Thyroid gland (tissue), 4 donors: ENCODE data around the gene ZC3H6. TPM values are rescaled to one million over a fixed set of nuclear protein-coding genes. Genes with fewer than 3 reads are reported as not detected.

ENCODE experiments used
- DNase-seq, 2 donors: peaks; one replicate each; pipeline ENCODE4 v3.0.0-alpha.2; 2019
- H3K27ac ChIP-seq, 3 donors: fragments of 200-600 bp; sonication (generic); 1 replicate in 2 of 3; 2 replicates in 1 of 3; pipeline ENCODE4 v1.5.1; 2016 to 2019; ENCODE audit warnings: mild to moderate bottlenecking in 1 of 3, moderate library complexity in 1 of 3
- H3K27me3 ChIP-seq: fragments of 200-600 bp; sonication (generic); one replicate; pipeline ENCODE4 v1.5.1; 2019
- H3K36me3 ChIP-seq, 2 donors: fragments of 200-600 bp; sonication (generic); one replicate each; pipeline ENCODE4 v1.5.1; 2016 to 2019
- H3K4me1 ChIP-seq, 2 donors: fragments of 200-600 bp; sonication (generic); one replicate each; pipeline ENCODE4 v1.5.1; 2017 to 2019
- H3K4me3 ChIP-seq, 3 donors: fragments of 200-600 bp; sonication (generic); replicated peaks in 1 of 3; 1 replicate in 2 of 3; 2 replicates in 1 of 3; pipeline ENCODE4 v1.5.1; 2016; ENCODE audit warnings: mild to moderate bottlenecking in 1 of 3
- H3K9me3 ChIP-seq: fragments of 200-600 bp; sonication (generic); one replicate; pipeline ENCODE4 v1.5.1; 2017
- POLR2A ChIP-seq, 2 donors: fragments of 450-650 bp; IDR thresholded peaks; one replicate each; pipeline ENCODE4 v1.6.1; 2017; ENCODE audit warnings: antibody characterized with exemption in 2 of 2, mild to moderate bottlenecking in 2 of 2, moderate library complexity in 1 of 2
- WGBS, 2 donors: methylation state at CpG; one replicate each; pipeline ENCODE4 v1.1.5; 2017; 5-methylcytosine and 5-hydroxymethylcytosine counted together
- intact Hi-C: fragments of 100-400 bp; cut with DNase I; formaldehyde crosslinking; loops from one replicate; pipeline ENCODE4 v1.15.1; 2023
- total RNA-seq, 4 donors: library from RNA; depleted of rRNA; stranded (reverse); fragments of >200 nt; gene quantifications; one replicate each; pipeline ENCODE4 v1.2.3, GENCODE V29; 2016
- TF ChIP-seq, protein P1 (sequence below), 6 experiments: fragments of 200-600 bp in 3 of 6; fragments of 450-650 bp in 3 of 6; sonication (generic) in 3 of 6; IDR thresholded peaks; one replicate each; pipeline ENCODE4 v1.5.1; 2016 to 2019; ENCODE audit warnings: antibody characterized with exemption in 6 of 6, mild to moderate bottlenecking in 2 of 6, inconsistent platforms in 1 of 6, moderate library complexity in 1 of 6

ZC3H6 gene
- total RNA-seq, 4 donors from 2014 or later, result 17.4 to 20.1 (median 19.0) TPM

DNA sequence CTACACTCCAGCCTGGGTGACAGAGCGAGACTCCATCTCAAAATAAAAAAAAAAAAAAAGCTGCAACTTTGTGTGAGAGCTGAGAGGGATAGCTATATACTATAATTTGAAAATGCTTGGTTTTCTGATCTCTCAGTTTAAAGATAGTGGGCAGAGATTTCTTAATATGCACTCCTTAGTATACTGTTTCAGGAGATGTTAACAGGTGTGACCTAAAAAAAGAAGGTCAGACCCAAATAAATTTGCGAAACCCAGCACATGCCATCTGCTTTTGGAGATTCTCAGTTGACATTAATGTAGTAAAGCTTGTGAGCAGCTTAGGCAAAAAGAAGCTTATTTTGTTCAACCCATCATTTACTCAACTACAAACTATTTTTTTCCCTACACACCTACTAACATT lies 37.4 kb downstream of the ZC3H6 start:
- Histone ChIP-seq H3K9me3 (no peaks in the 10 kb centered on the region), H3K36me3 (peaks cover 0 to 5% of the 10 kb centered on the region in 2 donors), H3K4me3 (no peak overlapping the region), H3K27ac (no peak overlapping the region), H3K27me3 (no peaks in the 10 kb centered on the region), H3K4me1 (no peaks in the 10 kb centered on the region)
- TF ChIP-seq POLR2A (IDR thresholded peaks at IDR 0.05), result no peak
- TF ChIP-seq, protein P1, sequence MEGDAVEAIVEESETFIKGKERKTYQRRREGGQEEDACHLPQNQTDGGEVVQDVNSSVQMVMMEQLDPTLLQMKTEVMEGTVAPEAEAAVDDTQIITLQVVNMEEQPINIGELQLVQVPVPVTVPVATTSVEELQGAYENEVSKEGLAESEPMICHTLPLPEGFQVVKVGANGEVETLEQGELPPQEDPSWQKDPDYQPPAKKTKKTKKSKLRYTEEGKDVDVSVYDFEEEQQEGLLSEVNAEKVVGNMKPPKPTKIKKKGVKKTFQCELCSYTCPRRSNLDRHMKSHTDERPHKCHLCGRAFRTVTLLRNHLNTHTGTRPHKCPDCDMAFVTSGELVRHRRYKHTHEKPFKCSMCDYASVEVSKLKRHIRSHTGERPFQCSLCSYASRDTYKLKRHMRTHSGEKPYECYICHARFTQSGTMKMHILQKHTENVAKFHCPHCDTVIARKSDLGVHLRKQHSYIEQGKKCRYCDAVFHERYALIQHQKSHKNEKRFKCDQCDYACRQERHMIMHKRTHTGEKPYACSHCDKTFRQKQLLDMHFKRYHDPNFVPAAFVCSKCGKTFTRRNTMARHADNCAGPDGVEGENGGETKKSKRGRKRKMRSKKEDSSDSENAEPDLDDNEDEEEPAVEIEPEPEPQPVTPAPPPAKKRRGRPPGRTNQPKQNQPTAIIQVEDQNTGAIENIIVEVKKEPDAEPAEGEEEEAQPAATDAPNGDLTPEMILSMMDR (IDR thresholded peaks at IDR 0.05), result no peak
- no peak for DNase-seq
- intact Hi-C loops, result no loop called here
- 99% methylated on average over 2 of the region's 2 CpGs for WGBS, 2 donors

DNA sequence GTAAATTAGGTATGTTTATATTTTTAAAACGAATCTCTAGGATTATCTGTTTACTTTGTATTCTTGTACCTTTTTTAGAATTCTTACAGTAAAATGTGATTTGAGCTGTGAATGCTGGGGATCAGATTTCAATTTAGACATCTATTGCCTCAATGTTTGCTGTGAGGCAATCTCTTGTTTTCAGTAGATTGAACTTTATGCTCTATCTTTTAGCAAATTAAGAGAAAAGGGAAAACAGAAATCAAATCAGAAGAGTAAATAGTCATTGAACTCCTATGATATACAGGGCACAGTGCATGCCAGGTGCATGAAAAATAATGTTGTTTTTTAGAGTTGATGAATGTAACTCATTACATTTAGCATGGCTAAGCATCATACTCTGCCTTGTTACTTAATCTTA lies 39.5 kb downstream of the ZC3H6 start:
- Histone ChIP-seq H3K4me3 (no peak overlapping the region), H3K27ac (no peak overlapping the region), H3K27me3 (no peaks in the 10 kb centered on the region), H3K9me3 (no peaks in the 10 kb centered on the region), H3K4me1 (no peaks in the 10 kb centered on the region), H3K36me3 (peaks cover 0 to 5% of the 10 kb centered on the region in 2 donors)
- WGBS, 2 donors, result 82 to 85% methylated on average over 1 of the region's 1 CpG
- intact Hi-C loops, result no loop called here
- no peak for DNase-seq
- TF ChIP-seq, protein P1 (IDR thresholded peaks at IDR 0.05), result no peak

DNA sequence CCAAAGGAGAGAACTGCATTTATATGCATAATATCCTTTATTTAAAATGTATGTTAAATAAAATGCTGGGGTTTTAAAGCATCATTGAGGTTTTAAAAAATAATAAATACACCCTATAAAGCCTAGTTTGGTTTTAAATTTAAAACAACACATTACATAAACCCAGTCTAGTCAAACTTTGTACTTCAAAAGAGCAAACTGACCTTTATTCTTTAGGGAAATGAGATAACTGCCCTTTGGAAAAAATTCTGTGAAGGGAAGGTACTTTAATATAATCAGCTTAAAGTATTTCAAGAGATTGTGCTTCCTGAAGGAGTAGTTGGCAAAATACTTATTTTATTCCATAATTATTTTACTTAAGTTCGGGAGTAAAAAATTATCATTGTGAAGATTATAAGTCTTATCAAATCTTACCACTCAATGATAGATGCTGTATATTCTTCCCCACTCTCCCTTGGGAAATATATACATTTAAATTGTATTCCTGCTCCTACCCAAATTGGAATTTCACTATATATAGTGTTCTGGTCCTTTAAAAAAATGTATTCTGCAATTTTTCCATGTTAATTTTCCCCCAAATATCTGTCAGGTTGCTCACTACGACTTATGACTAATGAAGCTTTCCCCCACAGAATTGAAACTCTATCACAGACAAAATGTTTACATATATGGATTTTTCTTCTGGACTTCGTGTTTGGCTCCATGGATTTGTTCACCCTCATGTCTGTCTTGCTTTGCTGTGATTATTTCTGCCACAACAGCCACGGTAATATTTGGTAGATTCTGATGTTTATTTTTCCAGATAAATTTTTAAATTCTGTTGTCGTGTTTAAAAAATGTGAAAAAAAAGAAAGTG lies 42.1 kb downstream of the ZC3H6 start:
- Histone ChIP-seq H3K4me1 (no peaks in the 10 kb centered on the region), H3K27me3 (no peaks in the 10 kb centered on the region), H3K36me3 (no peaks in the 10 kb centered on the region), H3K27ac (no peak overlapping the region), H3K9me3 (no peaks in the 10 kb centered on the region), H3K4me3 (no peak overlapping the region)
- TF ChIP-seq, protein P1 (IDR thresholded peaks at IDR 0.05), result no peak
- TF ChIP-seq POLR2A (IDR thresholded peaks at IDR 0.05), result no peak
- intact Hi-C loops, result no loop called here
- DNase-seq, result no peak
- 78 to 91% methylated on average over 5 of the region's 5 CpGs for WGBS, 2 donors

DNA sequence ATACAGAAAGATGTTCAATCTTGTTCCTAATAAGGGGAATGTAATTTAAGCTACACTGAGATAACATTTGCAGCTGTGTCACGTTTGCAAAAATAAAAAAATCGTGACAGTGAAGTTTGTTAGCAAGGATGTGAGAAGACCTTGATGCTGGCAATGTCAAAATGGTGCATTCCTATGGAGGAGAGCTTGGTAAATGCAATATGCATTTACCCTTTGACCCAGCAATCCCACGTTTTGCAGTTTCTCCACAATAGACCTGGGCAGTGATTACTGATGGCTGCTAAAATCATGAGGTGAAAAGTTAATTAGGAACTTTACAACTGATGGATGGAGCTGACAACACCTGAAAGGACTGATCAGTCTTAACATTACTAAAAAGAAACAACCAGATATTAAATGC lies 43.1 kb downstream of the ZC3H6 start:
- Histone ChIP-seq H3K36me3 (no peaks in the 10 kb centered on the region), H3K27ac (no peak overlapping the region), H3K27me3 (no peaks in the 10 kb centered on the region), H3K4me1 (no peaks in the 10 kb centered on the region), H3K9me3 (no peaks in the 10 kb centered on the region), H3K4me3 (no peak overlapping the region)
- TF ChIP-seq, protein P1 (IDR thresholded peaks at IDR 0.05), result no peak
- TF ChIP-seq POLR2A (IDR thresholded peaks at IDR 0.05), result no peak
- no peak for DNase-seq
- WGBS, 2 donors, result 75 to 77% methylated on average over 3 of the region's 3 CpGs
- intact Hi-C loops, result no loop called here
